ENCODE measurements around the gene CCNE1.

Gene CCNE1

GRCh38 chr19:29806098-29806866 lies 5.5 kb upstream of the CCNE1 start:
- TF ChIP-seq POLR2AphosphoS5 (IDR thresholded peaks at IDR 0.05; ENCODE audit: low read depth, low read length) (peak; percentile 85), FOXP2 (optimal IDR thresholded peaks at IDR 0.05; ENCODE audit: borderline replicate concordance, extremely low read depth, extremely low read length, insufficient read depth) (peak; percentile 38), REST (IDR thresholded peaks at IDR 0.05; ENCODE audit: insufficient read depth in 1 of 2, low read depth in 2 of 2, low read length in 2 of 2) (no peak), TAF1 (IDR thresholded peaks at IDR 0.05; ENCODE audit: borderline replicate concordance, insufficient read depth, low read length) (peak; percentile 51; the same call in 1 of the 2 replicates), SIN3A (IDR thresholded peaks at IDR 0.05; ENCODE audit: borderline replicate concordance, insufficient read depth, low read length) (no peak)

- TF ChIP-seq REST (IDR thresholded peaks at IDR 0.05; ENCODE audit: insufficient read depth in 1 of 2, low read depth in 2 of 2, low read length in 2 of 2): no peak
- TF ChIP-seq POLR2AphosphoS5 (IDR thresholded peaks at IDR 0.05; ENCODE audit: low read depth, low read length): no peak
- TF ChIP-seq TAF1 (IDR thresholded peaks at IDR 0.05; ENCODE audit: borderline replicate concordance, insufficient read depth, low read length): no peak
- no peak for TF ChIP-seq FOXP2 (optimal IDR thresholded peaks at IDR 0.05; ENCODE audit: borderline replicate concordance, extremely low read depth, extremely low read length, insufficient read depth)
- TF ChIP-seq SIN3A (IDR thresholded peaks at IDR 0.05; ENCODE audit: borderline replicate concordance, insufficient read depth, low read length): no peak
Measured at GRCh38 chr19:29807178-29807577, 4.6 kb upstream of the CCNE1 start.

GRCh38 chr19:29807870-29808405 lies 3.9 kb upstream of the CCNE1 start:
- no peak for TF ChIP-seq FOXP2 (optimal IDR thresholded peaks at IDR 0.05; ENCODE audit: borderline replicate concordance, extremely low read depth, extremely low read length, insufficient read depth)
- no peak for TF ChIP-seq TAF1 (IDR thresholded peaks at IDR 0.05; ENCODE audit: borderline replicate concordance, insufficient read depth, low read length)
- TF ChIP-seq POLR2AphosphoS5 (IDR thresholded peaks at IDR 0.05; ENCODE audit: low read depth, low read length): no peak

GRCh38 chr19:29809795-29810503 lies 1.8 kb upstream of the CCNE1 start:
- no peak for TF ChIP-seq POLR2AphosphoS5 (IDR thresholded peaks at IDR 0.05; ENCODE audit: low read depth, low read length)
- TF ChIP-seq REST (IDR thresholded peaks at IDR 0.05; ENCODE audit: insufficient read depth in 1 of 2, low read depth in 2 of 2, low read length in 2 of 2): no peak
- TF ChIP-seq SIN3A (IDR thresholded peaks at IDR 0.05; ENCODE audit: borderline replicate concordance, insufficient read depth, low read length): no peak
- no peak for TF ChIP-seq FOXP2 (optimal IDR thresholded peaks at IDR 0.05; ENCODE audit: borderline replicate concordance, extremely low read depth, extremely low read length, insufficient read depth)
- TF ChIP-seq TAF1 (IDR thresholded peaks at IDR 0.05; ENCODE audit: borderline replicate concordance, insufficient read depth, low read length): no peak

GRCh38 chr19:29810504-29810871 lies 1.3 kb upstream of the CCNE1 start:
- no peak for TF ChIP-seq SIN3A (IDR thresholded peaks at IDR 0.05; ENCODE audit: borderline replicate concordance, insufficient read depth, low read length)
- TF ChIP-seq POLR2AphosphoS5 (IDR thresholded peaks at IDR 0.05; ENCODE audit: low read depth, low read length): no peak
- no peak for TF ChIP-seq REST (IDR thresholded peaks at IDR 0.05; ENCODE audit: insufficient read depth in 1 of 2, low read depth in 2 of 2, low read length in 2 of 2)
- no peak for TF ChIP-seq TAF1 (IDR thresholded peaks at IDR 0.05; ENCODE audit: borderline replicate concordance, insufficient read depth, low read length)
- no peak for TF ChIP-seq FOXP2 (optimal IDR thresholded peaks at IDR 0.05; ENCODE audit: borderline replicate concordance, extremely low read depth, extremely low read length, insufficient read depth)

All from PFSK-1 (cell line).